ENCODE data around the gene RIT1.

The RIT1 gene

DNA sequence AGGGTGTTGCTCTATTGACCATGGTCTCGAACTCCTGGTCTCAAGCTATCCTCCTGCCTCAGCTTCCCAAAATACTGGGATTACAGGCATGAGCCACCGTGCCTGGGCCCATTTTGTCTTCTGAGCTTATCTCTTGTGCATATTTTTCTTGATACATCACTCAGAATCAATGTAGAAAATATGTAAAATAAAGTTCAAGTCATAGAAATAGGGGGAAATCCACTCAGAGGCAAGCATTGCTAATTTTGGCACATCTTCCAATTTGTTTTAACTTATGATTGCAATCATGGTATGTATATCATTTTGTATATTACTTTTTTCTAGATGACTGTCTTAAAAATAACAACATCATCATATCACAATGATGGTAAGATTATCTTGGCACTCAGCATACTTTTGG is 21.6 kb downstream of the RIT1 start:
- no peak for DNase-seq

DNA sequence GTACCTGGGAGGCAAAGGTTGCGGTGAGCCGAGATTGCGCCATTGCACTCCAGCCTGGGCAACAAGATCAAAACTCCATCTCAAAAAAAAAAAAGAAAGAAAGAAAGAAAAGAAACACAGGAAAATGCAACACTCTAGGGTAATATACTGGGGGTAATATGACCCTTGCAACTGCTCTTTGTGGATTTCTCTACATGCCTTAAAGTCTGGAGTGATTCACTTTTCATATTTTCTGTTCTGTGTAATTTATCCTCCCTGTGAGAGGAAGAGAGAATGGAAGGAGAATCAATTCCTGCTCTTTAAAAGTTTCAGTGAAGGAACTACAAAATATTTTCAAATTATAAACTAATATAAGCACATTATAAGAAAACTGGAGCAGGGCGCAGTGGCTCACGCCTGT is 22.7 kb downstream of the RIT1 start:
- no peak for DNase-seq

DNA sequence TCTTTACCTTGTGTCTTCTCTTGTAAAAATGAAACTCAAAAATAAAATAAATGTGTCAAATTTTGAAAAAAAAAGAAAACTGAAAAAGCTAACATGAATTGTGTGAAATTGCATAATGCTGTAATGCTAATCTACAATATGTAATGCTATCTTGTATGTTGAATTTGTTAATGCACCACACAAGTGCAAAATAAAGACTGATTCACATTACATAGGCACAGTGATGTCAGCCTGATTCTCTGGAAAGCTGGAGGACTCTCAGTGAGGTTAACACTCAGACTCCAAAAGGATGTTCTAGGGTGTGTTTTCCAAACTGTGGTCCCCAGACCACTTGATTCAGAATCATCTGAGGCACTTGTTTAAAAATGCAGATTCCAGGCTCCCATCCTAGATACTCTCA is 26.2 kb downstream of the RIT1 start:
- DNase-seq: no peak

DNA sequence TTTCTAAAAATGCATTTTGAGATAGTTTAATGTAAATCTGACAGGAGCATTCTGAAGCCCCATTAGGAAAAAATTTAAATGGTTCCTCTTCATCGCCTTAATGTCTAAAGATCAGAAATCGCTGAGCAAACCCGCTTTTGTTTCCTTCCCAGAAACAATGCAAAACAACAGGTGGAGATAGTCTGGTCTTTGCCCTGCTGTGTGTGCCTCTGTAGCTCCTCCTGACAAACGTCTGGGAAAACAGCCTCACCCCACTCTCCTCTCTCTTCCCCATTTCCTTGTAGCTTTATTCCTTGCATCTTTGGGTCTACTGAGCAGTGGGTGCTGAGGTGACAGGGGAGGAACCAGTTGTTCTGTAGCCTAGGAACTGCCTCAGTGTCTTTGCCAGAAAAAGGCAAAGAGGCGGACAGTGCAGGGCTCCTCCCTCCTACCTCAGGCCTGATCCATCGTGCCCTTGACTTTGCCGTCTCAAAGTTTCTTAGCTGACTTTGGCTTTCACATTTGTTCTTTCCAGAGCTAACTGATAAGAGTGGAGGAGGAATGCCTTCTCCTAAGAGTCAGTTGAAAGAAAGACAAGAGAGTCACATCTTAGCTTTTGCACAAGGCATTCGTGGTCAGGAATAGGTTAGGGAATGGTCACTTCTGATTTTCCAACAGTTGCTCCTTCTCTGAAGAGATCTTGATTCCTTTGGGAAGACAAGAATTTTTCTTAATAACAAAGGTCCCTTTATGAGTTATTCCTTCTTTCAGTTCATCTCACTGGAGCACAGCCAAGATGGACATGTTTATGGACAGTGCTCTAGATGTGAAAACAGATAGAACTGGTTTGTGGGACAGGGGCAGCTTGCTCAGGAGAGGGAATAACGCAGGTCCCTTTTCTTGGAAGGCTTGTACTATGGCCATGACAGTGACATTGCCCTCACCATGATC is 26.9 kb downstream of the RIT1 start:
- no peak for DNase-seq

DNA sequence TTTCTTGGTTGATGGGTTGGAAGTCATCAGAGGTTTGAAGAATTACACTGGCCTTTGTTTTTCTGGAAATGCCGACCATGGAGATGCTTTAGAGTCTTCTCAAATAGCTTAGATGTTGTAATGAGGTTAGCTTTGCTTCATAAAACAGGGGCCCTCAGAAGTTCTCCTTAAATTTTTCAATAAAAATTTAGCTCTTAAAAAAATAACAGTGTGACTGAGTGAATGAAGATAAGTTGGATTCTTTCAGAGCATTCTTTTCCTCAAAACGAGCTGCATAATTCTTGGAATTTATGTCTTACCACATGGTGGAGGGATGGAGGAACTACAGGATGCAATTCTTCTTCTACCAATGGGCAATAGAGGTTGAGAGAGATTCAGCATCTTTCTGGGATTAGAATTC is 28.4 kb downstream of the RIT1 start:
- DNase-seq: no peak

DNA sequence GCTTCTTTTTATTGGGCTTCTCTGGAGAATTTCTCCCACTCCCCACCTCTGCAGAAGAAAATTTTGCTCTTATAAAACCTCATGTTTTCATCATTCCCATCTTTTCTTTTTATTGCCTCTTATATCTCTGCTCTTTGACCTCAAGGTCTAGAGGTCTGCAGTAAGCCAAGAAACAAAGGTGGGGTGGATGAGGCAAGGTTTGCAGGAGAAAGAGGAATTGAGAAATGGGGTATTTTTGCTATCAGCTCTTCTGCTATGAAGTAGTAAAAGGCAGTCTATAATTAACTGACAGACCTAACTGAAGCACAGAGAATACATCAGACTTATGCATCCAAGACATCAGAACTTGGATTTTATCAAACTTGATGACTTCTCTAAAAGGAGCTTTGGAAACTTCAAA is 28.9 kb downstream of the RIT1 start:
- DNase-seq: no peak

DNA sequence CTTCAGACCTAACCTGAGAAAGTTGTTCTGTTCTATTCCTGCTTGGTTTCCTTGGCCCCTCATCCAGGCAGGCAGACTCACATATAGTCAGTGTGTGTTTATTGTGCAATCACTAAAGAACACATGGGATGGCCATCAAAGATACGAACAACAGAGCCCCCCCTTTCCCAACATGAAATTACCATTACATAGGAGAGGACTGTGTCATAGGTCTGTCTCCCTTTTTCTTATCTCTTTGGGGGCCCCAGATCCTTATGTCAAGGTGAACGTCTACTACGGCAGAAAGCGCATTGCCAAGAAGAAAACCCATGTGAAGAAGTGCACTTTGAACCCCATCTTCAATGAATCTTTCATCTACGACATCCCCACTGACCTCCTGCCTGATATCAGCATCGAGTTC is 30.2 kb downstream of the RIT1 start:
- no peak for DNase-seq

DNA sequence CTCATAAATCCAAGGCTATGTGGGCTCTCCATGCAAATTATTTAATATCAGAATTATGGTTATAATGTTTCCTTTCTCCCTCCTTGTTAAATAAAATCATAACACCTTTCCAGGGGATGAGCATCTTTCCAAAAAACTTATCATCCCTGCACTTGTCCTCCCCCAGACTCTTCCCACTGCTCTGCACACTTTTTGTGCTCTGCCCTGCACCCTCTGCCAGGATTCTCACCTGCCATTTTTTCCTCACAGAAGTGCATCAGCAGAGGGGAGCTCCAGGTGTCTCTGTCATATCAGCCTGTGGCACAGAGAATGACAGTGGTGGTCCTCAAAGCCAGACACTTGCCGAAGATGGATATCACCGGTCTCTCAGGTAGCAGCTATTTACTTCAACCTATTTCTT is 30.9 kb downstream of the RIT1 start:
- no peak for DNase-seq

DNA sequence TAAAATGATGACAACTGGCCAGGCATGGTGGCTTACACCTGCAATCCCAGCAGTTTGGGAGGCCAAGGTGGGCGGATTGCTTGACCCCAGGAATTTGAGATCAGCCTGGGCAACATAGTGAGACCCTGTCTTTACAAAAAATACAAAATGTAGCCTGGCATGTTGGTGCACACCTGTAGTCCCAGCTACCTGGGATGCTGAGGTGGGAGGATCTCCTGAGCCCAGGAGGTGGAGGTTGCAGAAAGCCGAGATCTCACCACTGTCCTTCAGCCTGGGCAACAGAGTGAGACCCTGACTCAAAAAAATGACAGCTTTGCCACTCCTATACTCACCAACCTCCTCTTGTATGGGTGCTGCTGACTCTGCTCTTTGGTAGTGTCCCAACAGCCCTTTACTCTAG is 33.2 kb downstream of the RIT1 start:
- no peak for DNase-seq

DNA sequence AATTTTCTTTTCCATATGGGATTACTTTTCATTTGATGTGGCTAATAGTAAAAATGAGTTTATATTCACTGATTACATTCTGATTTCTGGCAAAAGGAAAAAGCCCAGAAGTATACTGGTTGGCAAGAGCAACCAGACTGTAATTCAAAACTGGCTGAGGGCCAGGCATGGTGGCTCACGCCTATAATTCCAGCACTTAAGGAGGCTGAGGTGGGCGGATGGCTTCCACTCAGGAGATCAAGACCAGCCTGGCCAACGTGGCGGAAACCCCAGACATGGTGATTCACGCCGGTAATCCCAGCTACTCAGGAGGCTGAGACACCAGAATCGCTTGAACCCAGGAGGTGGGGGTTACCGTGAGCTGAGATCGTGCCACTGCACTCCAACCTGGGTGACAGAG is 37.3 kb downstream of the RIT1 start:
- DNase-seq: peak; percentile 45

DNA sequence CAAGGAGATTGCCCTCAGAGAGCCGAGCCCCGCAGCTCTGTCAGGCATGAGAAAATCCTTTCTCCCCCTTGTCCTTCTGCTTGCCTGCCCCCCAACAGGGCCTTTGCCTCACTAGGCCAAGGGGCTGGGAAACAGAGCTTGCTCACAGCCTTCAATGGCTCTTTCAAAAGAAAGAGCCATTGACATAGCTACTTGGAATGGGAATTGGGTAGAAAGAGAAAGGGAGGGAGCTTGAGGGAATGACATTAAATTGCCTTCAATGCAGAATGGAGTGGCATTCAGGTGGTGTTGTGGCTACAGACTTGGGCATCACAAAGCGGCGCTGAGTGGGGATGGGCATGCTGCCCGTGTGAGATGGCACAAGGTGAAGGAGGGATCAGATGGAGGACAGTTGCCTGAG is 38.6 kb downstream of the RIT1 start:
- DNase-seq: no peak

DNA sequence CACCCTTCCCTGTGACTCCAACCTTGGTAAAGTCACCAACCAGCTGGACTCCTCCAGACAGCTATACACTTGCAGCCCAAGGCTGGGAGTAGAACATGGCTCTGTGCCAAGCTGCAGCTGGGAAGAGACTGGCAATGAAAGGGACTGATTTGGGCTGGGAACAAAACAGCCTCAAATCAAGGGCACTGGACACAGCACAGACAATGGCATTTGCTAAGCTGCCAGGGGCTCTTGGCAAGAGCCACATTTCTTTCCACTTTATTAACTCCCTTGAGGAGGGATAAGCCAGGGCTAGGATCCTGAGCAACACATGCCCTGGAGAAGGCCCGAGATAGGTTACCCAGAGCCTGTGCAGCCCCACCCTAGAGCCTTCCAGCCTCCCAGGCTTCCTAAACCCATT is 39.8 kb downstream of the RIT1 start:
- peak; percentile 83 for DNase-seq

DNA sequence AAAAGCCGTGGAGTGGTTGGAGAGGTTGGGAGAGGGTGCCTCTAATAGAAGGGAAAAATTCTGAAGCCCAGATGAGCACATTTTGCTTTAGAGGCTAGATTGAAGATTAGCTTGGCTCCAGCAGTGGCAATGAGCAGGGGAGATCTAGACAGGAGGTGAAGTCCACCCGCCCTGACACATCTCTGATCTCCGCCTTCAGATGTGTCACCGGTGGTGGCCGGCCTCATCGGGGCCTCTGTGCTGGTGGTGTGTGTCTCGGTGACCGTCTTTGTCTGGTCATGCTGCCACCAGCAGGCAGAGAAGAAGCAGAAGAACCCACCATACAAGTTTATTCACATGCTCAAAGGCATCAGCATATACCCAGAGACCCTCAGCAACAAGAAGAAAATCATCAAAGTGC is 43.4 kb downstream of the RIT1 start:
- DNase-seq: no peak

DNA sequence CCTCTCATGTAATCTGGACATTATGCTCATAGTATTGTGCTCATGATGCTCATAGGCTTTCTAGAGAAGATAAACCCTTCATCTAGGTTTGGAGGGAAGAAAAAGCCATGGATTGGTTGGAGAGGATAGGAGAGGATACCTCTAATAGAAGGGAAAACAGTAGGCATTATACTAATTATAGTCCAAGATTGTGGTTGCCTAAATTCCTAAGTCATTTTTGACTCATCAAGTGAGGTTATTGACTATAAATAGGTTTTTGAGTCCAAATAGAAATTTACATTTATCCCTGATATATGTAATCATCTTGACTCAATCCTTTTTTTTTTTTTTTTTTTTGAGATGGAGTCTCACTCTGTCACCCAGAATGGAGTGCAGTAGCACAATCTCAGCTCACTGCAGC is 46.8 kb downstream of the RIT1 start:
- DNase-seq: no peak

DNA sequence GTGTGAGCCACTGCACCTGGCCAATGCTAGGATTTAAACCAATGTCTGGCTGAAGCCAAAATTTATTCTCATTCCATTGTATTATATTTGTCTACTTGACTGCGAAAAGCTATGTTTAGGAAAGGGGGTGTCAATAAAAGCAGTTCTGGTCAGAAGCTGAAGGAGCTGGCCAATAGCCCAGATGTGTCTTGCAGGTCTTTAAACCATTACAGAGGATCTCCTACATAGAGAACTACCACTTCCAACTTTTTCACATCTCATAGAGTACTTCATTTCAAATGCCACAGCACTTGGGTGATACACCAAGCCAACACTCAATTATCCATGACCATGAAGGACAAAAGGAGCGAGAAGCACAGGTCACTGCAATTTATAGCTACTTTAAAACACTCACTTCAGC is 49.3 kb downstream of the RIT1 start:
- DNase-seq: no peak

DNA sequence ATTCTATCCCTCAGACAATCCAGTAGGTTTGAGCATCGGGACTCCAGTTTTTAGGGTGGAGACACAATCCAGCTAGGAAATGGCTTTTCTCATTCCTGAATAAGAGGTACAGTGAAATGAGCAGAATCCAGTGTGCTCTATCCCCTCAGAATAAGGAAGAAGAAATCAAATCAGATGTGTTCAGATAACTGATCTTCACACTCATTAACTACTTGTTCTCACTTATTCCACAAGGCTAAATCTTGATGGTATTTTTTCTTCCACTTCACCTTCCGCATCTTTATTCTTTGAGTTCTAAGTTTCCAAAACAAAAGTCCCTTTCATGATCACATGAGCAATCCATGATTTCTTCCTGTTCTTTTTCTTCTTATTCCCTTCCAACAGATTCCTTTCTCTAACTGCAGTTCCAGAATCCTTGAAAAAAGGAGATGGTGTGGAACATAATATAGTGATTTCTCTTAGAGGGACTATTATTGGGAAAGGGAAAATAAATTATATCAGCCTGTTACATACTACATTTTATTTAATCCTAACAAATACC is 50.1 kb downstream of the RIT1 start:
- no peak for DNase-seq

DNA sequence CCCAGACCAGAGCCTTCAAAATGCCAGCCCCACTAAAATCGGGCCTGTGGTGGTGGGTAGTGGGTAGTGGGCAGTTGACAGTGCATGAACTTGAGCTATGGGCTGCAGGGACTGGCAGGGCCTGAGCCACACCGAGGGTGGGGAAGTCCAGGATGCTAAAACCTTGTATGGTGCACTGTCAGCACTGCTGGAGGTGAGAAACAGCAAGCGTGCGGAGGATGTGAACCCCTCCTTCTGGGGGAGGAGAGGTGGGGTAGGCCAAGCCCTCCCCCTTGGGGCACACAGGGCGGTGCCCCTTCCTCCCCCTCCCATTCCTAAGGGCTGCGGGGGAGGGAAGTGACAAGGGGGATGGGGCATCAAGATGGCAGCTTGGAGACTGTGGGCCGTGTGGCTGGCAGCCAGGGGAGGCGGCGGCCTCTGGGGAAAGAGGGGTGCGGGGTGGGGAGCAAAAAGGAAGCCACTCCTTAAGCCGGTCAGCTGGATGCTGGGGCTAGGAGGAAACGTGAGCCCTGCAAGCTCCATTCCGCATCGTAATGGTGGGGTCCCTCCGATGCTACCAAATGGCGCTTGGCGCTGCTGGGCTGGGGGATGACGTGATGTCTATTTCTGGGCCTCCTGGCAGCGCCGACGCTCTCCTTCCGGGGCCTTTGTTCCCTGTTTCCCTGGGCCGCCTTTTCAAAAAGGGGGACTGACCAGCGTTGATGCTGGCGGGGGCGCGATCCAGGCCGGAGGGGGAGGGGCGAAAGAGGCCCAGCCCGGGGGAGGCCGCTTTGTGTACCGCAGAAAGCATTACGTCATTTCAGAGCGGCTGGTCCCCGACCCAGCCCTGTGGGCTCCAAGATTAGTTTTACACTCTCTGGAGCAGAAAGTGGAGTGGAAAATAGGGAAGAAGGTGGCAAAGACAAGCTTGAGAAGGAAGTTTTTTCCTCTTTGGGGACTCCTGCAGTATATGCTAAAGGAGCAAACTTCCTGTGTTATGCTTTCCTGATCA is 51.0 kb downstream of the RIT1 start:
- DNase-seq: peak; percentile 94

DNA sequence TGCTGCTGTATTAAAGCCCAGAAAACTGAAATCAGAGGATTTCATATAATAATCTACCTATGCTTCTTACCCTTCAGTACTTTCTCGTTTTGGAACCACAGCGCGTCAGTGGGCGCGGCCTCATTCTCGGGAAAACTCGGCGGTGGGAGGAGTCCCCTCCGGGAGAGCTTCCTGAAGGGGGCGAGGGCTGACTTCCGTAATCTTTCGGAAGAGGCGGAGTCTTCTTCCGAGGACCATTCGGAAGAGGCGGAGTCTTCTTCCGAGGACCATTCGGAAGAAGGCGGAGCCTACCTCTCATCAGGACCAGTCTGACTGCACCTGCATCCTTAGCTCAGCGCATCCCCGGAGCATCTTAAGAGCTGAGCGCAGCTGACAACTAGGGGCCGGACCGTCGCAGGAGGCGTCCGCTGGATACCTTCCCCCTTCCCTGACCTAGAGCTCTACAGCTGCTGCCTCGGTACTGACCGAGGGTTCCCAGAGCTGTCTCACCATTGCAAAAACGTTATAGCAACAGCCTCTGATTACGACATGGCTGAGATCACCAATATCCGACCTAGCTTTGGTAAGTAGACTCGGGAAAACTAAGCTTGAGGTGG is 51.8 kb downstream of the RIT1 start, which contains the start of gene SYT11:
Gene SYT11 (plus strand): TSS at position 334 of the 596 bp plus-strand sequence. CDS start 195 bp downstream, at position 529.
- peak; percentile 97 for DNase-seq

DNA sequence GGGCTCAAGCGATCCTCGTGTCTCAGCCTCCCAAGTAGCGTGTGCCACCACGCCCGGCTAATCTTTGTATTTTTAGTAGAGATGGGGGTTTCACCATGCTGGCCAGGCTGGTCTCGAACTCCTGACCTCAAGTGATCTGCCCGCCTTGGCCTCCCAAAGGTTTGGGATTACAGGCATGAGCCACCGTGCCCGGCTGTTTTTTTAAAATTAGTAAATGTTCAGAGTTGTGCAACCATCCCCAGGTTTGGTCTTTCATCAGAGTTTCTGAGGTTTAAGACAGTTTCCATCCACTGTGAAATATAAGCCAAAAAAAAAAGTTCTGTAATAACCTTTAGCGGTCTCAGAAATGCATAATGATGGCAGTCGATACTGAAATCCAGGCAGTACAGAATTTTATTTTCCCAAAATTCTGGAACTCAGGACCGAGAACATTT is 52.3 kb downstream of the RIT1 start:
- DNase-seq: peak; percentile 26

DNA sequence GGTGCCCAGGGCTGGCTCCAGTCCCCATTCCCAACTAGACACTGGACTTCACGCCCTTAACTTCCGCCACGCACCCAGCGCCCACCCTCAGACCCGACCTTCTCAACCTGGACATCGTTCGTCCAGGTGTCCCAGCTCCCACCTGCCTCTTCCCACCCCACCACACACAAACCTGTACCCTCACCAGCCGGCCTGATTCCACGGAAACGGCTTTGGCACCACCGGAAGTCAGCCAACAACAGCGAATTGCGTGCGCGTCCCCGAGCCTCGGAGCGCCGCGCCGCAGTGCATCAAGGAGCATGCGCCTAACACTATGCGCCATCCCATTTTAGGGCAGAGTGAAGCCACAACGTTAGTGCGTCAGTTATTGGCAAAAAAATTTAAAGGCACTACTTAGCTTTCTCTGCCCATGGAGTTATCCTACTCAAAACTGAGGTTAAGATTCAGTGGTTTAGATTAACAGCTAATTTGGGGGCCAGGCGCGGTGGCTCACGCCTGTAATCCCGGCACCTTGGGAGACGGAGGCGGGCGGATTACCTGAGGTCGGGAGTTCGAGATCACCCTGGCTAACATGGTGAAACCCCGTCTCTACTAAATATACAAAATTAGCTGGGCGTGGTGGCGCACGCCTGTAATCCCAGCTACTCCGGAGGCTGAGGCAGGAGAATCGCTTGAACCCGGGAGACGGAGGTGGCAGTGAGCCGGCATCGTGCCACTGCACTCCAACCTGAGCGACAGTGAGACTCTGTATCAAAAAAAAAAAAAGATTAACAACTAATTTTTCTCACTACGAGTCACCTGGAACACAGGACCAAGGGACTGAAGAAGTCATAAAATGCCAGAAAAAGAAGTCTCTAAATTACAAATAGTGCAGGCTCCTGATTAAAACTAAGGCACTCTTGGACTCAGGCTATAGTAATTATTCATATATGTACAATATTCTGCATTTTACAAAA is 53.9 kb downstream of the RIT1 start, which contains the start of gene GON4L:
Gene GON4L (minus strand): TSS at position 240 of the 956 bp plus-strand sequence. CDS start 3,434 bp downstream, outside the sequence.
- peak; percentile 94 for DNase-seq

DNA sequence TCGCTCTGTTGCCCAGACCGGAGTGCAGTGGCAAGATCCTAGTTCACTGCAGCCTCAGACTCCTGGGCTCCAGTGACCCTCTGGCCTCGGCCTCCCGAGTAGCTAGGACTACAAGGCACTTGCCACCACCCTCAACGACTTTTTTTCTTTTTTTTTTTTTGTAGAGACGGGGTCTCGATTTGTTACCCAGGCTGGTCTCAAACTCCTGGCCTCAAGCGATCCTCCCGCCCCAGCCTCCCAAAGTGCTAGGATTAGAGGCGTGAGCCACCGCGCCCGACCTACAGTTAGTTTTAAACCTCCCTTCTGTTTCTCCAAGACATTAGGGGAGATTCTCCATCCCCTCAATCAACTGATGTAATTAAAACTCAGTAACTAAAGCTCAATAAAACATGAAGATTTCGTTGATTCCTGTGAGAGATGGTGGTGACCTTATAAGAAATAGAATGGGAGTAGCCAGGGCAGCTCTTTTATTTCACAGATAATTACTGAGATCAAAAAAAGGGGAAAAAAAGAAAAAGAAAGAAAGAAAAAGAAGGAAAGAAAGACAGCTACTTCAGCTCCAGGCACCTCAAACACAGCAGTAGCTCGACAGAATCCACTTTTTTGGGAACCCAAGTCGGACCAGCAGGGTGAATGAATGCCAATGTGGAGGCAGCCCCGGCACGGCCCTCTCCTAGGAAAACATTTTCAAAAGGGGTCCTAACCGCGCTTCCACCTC is 54.7 kb downstream of the RIT1 start:
- no peak for DNase-seq

Measured in femur (tissue), 1 donor.